NK-92 (cell line): ENCODE results near the gene FCN3.

Source experiments
- DNase-seq: peaks from one replicate; lab custom pipeline; 2025; ENCODE audit not compliant: unreplicated experiment; lab: John Stamatoyannopoulos, UW

FCN3 gene

DNA sequence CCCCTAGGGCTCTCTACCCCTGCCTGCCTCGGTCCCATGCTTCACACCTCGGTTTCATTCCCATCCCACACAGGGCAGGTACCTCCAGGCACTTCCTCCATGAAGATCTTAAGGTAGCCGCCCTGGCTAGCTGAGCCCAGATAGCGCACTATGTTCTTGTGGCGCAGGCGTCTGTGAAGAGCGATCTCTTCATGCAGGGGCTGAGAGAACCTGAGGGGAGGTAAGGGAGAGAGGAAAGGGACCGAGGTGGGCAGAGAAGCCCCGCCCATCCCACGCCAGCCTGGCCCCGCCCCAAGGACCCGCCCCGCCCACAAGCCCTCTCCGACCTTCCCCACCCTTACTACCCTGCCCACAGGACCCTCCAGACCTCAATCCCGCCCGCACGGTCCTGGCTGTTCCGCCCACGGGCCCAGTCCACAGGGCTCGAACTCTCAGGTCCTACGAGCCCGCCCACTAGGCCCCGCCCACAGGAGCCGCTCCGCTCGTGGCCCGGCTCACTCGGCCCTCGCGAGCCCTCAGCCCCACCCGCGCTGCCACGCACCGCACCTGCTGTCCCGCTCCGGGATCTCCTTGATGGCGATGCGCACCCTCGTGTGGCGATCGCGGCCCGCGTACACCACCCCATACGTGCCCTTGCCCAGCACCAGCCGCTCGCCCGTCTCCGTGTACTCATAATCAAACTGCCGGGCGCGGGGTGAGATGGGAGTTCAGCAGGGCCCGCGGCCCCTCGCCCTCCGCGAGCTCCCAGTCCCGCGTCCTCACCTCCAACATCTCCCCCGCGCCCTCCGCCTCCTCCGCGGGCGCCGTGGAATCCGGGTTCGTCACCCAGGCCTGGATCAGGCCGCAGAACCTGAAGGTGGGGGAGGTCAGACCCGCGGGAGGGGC lies 14.2 kb downstream of the FCN3 start:
- no peak for DNase-seq

DNA sequence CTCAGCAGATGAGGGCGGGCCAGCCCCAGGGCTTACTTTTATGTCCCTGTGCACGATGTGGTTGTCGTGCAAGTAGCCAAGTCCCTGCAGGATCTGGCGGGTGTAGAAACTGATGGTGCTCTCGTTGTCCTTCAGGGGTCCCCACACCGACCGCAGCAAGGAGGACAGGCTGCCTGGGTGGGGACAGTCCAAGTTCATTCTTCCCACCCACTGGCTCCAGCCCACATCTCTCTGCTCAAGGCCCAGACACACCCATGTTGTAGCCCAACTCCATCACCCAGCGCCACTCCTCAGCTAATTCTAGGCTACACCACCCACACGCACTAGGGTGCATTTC lies 14.8 kb downstream of the FCN3 start:
- no peak for DNase-seq

DNA sequence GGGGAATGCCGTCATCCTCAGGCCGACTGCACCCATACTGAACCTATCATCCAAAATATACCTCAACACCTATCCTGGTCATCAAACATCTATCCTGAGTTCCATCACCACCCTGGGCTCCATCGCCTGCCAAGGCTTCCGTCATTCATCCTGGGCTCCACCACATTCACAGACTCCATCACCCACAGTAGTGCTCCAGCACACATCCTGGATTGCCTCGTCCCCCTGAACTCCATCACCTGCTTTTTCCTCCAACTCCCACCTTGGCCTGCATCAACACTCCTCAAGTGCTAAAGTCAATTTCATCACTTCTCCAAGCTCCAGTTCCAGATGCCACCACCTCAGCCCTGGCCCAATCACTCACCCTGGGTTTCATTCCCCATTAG lies 15.7 kb downstream of the FCN3 start:
- no peak for DNase-seq

DNA sequence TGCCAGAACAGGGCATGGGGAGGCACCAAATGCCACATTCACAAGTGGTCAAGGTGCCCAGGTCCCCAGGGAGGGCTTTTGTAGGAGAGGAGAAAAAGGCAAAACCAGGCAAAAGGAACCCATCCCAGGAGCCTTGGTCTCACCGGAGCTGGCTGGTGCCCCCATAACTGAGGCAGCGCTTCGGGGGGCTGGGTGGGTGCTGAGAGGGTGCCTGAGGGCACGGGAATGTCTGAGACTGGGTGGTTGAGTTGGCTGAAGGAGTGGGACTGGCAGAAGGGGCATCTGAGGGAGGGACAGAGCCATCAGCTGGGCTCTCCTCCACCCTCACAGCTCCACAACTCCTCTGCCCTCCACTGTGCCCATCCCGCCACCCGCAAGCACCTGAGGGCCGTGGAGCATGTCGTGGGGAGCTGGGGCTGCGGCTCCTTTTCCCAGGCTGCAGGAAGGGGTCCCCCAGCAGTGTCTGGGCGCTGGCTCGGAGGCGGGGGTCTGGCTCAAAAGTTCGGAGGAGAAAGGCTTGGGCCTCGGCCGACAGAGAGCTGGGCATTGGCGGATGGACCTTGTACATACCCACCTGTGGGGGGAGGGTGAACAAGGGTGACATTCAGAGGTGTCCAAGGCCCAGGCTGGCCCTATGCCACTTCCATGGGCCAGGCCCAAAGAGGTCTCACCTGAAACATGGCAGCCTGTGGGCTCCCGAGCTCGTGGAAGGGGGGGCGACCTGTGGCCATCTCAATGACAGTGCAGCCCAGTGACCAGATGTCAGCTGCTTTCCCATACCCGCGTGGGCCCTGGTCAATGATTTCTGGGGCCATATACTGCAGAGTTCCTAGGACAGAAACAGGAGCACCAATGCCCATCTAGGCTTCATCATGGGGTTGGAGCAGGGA lies 16.3 kb downstream of the FCN3 start:
- DNase-seq: no peak

DNA sequence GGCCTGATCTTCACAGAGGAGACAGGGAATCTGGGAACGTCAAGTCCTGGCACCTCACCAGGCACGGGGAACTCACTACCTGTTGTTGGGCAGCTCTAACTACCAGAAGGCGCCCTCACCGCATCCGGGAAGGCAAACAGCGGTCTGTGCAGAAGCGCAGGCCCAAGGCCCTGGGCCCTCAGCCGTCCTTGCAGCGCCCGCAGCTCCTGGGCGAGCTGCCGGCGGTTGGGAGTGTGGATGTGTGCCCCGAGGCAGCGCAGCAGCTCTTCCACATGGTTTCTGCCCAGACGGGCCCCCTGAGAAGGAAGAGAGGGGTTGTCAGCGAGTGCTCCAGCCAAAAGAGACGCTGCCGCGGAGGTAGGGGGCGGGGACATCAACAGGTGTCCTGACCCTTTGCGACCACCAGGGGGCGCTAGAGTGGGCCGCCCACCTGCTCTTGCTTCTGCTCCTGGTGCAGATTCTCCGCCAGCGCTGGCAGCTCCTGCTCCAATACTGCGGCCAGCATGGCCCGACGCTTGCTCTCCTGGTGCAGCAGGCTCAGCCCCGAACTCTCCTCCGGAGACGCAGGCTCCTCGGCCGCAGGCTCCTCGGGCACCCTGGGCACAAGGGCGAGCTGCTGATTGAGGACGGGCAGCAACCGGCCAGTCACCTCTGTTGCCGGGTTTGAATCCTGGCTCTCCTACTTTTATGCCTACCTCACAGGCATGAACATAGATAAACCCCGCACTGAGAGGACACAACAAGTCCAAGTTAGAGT lies 17.2 kb downstream of the FCN3 start:
- no peak for DNase-seq

DNA sequence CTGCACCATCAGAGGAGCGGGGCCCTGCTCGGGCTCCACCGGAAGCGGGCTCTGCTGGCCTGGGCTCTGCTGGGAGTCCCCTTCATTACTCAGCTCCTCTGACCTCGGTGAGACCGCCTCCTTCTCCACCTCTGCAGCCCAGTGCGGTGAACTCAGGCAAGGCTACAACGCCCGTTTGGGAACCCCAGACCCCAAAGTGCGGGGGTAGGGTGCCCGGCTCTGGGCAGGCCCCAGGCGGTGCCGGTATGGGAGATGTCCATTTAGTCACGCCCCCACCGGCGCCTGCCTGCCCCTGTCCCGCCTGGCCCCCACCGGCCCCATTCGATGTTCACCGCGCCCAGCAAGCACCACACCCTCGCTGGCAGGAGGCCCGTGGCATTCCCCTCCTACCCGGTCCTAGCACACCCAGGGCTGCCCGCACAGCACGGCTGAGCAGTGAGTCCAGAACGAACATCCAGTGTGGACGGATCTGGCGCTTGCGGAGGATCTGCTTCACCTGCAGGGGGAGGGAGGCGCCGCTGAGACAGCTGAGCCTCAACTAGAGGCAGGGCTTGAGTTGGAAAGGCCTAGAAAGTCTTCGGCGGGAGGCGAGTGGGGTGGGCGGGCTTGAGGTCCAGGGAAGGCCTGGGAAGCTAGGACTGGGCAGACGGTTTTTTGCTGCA lies 17.9 kb downstream of the FCN3 start:
- DNase-seq: no peak

DNA sequence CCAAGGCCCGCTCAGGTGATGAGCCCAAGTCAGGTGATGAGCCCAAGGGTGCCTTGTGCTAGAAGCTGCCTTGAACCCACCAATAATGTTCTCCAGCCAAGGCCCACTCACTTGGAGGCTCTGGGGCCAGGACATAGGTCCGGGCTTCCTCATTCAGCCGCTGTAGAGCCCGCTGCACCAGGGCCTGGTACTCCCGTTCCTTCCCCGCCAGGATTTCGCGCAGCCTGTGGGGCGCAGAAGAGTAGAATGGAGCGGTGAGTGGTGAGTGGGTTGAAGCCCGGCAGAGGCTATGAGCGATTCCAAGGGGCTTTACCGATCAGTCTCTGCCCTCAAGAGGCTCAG lies 18.4 kb downstream of the FCN3 start:
- no peak for DNase-seq

DNA sequence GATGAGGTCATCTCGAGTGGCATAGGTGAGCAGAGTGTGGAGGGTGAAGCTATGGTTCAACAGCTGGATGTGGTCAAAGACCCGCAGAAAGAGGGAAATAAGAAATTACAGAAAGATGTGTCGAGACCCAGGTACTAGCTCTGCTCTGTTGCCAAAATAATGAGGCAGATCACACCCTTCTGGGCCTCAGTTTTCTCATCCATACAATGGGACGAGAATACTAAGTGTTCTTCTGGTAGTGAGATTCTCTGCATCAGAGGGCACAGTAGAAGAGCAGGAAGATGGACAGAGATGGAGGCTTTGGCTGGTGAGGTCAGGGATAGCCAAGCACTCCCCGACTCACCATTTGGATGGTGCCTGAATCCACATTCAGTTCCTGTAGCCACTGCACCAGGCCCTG lies 18.9 kb downstream of the FCN3 start:
- no peak for DNase-seq

DNA sequence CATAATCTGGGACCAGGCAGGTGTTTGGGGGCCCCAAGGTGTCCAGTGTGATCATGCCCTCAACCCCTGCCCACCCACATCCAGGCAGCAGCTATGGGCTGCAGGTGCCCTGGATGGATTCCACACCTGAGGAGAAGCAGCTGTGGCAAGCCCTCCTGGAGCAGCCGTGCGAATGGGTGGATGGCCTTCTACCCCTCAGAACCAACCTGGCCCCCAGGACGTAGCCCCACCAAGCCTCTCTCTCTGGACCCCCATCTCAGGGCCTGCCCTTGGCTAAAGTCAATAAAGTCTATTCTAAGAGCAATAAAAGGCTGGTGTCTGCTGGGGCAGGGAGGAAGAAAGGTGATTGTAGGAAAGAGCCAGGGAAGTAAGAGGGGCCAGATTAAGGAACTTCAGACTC lies 21.0 kb downstream of the FCN3 start:
- no peak for DNase-seq

DNA sequence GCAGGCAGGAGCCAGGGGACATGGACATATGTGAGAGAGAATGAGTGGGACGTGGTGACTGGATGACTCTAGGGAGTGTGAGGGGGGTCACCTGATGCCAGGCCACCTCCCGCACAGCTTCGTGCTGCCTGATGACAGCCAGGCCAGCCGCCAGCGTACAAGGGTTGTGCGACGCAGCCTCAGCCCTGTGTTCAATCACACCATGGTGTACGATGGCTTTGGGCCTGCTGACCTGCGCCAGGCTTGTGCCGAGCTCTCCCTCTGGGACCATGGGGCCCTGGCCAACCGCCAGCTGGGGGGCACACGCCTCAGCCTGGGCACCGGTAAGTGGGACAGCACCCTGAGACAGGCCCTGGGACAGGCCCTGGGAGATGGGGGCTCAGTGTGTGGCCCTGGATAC lies 21.5 kb downstream of the FCN3 start:
- no peak for DNase-seq

DNA sequence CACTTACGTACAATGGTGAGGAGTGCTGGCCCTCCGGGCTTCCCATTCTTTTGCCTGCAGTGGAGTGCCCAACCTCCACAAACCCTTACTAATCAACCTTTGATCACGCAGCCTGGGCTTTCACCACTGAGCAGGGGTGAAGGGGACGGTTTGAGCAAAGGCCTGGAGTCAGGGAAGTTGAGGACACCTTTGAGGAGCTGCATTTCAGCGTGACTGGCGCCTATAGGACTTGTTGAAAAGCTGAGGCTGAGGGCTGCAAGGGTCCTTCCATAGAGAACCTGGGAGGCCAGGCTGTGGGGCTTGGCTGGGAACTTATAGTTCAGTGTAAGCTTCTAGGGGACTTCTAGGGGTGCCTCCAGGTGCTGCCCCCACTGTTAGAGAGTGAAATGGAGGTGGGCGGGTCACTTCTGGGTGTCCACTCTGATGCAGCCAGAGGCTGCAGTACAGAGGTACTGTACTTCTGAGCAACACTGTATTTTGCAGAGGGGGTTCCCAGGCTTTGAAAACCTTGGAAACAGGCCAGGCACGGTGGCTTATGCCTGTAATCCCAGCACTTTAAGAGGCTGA lies 23.0 kb downstream of the FCN3 start:
- no peak for DNase-seq

DNA sequence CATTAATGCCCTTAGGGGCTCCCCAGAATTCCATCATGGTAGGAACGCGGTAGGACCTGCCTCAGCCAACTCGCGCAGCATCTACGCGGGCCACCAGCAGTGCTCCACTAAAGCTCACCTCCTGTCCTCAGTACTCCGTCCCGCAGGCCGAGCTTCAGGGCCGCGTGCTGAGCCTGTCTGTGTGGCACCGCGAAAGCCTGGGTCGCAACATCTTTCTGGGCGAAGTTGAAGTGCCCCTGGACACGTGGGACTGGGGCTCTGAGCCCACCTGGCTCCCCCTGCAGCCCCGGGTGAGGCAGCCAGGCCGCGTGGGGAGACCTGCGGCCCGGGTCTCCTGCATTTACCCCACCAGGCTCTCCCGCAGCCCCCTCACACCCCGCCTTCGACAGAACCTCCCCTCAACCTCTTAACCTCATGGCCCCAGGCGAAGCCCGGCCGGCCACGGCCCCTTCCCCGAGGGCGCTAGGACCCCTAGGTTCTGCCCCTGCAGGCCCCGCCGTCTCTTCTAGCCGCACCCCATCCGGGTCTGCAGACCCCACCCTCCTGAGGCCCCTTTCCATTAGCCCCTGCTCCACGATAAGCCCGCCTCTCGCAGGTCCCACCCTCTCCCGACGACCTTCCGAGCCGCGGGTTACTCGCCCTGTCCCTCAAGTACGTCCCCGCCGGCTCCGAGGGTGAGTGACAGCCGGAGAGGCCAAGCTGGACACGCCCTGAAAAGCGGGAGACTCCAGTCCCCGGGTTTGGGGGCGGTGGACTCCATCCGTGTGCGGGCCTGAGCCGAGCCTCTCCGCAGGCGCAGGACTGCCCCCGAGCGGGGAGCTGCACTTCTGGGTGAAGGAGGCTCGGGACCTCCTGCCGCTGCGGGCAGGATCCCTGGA lies 23.7 kb downstream of the FCN3 start:
- DNase-seq: no peak

DNA sequence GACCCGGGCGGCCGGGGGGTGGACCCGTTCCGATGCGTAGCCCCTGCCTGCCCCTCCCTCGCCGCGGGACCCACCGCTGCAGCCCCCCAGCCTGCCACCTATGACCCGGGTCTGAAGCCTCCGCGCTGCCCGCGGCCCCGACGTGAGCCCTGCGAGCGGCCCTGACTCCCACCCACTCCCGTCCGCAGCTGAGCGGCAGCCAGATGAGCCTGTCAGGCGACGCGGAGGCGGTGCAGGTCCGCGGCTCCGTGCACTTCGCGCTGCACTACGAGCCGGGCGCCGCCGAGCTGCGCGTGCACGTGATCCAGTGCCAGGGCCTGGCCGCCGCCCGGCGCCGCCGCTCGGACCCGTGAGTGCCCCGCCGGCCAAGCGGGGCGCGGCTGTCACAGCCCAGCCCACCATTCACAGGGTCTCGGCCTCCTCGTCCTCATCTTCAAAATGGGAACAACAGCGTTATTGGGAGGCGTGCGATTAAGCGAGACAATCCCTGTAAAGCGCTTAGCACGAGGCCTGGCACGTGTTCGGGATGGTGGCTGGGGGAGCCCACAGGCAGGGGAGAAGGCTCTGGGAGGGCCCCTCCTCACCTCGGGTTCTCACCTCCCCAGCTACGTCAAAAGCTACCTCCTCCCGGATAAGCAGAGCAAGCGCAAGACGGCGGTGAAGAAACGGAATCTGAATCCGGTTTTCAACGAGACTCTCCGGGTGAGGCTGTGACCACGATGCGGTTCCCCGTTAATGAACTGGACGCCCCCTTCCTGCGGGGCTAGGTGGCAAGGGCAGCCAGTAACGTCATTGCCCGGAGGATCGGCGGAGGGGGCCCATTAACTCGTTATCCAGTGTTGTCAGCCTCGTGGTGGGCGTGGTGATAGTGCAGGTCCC lies 24.6 kb downstream of the FCN3 start:
- DNase-seq: no peak

DNA sequence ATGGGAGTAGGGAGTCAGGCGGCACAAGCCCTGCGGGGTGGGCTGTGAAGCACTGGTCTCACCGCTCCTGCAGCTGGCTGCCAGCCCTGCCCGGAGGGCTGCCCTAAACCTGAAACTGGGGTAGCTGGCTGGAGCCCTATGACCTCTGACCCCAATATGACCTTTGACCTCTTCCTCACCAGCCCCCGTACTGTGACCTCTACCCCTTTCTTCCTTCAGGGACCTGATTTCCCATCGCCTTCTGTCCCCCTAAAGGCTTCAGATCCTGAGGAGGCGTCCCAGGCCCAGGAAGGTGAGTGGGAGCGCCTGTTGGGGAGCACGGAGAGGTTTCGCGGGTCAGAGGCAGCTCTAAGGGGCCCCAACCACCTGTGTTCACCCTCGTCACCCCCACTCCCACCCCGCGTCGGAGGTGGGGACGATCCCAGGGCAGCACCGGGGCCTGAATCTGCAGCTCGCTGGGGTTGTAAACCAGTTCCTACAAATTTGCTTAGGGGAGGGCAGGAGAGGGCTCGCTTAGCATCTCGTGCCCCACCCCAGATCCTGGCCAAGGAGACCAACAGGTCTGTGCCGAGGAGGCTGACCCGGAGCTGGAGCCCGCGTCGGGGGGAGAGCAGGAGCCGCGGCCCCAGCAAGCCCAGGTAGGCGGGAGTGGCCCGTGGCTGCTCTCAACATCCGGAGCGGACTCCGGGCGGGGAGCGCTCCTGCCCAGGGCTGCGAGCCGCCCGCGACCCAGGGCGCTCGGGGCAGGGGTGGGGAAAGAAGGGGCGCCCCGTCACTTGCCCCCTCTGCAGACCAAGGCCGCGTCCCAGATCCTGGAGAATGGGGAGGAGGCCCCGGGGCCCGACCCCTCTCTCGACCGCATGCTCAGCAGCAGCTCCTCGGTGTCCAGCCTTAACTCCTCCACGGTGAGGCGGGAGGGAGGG lies 25.5 kb downstream of the FCN3 start:
- DNase-seq: no peak

DNA sequence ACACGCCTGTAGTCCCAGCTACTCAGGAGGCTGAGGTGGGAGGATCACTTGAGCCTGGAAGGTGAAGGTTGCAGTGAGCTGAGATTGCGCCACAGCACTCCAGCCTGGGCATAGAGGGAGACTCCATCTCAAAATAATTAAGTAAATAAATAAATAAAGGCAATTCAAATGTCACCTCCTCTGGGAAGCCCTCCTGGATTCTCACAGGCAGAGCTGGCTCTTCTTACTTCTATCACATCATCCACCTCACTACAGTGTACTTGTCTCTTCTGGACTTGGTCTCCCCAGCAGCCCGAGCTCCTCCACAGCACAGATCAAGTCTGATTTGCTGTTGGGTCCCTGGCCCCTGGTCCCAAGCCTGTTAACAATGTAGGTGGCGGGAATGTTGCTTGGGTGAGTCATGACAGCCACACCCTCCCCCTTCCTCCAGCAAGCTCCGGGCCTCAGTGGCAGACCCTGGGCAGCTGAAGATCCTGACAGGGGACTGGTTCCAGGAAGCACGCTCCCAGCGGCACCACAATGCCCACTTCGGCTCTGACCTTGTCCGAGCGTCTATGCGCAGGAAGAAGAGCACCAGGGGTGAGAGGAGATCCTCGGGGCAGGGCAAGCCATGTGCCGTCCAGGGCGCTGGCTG lies 27.5 kb downstream of the FCN3 start:
- no peak for DNase-seq

DNA sequence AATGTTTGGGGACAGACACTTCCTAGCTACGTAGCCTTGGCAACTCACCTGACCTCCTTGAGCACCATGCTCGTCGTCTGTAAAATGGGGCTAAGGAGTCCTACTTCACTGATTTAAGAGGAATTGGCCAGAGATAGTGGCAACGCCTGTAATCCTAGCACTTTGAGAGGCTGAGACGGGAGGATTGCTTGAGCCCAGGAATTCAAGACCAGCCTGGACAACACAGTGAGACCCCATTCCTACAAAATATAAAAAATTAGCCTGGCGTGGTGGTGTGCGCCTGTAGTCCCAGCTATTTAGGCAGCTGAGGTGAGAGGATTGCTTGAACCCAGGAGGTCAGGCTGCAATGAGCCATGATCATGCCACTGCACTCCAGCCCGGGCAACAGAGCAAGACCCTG lies 28.3 kb downstream of the FCN3 start:
- no peak for DNase-seq

DNA sequence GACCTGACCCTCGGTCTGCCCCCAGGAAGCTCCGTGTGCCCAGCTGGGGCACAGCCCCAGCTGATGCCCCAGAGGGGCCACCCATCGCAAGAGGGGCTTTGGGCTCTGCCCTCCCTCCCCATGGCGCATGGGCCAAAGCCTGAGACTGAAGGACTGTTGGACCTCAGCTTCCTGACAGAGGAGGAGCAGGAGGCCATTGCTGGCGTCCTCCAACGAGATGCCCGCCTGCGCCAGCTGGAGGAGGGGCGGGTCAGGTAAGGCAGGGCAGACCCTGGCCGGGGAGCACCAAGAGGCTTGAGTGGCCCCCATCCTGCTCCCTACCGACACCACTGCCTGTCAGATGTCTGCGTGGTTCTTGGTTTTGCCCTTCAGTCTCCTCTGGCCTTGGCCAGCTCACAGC lies 29.4 kb downstream of the FCN3 start:
- no peak for DNase-seq
